Measurements from ENCODE around the gene ATF6.

DNA sequence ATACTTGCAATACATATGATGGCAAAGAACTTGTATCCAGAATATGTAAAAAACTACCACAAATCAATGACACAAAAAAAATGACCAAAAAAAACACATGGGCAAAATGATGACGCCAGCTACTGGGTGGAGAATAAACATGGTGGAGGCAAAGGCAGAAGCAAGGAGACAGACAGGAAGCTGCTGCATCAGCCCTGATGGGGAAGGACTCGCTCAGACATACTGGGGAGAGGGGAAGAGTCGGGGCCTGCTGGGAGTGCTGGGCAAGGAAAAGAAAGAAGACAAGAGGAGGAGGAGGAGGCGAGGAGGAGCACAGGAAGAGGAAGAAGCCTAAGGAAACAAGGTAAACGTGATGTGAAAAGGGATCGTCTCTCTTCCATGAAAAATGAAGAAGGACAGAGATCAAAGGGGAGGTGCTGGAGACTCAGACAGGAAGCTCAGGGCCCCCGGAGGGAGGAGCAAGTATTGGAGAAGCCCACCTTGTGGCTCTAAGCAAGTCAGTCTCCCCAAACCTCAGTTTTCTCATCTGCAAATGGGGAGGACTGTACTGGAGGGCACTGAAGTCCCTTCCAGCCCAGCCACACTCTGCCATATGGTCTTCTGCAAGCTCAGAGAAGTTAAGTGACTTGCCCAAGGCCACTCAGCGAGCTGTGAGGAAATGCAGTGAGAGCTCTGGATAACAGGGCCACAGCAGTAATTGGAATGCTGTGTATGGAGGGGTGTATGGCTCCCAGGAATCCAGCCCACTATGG lies 233.4 kb downstream of the ATF6 start:
- TF ChIP-seq, protein P1, sequence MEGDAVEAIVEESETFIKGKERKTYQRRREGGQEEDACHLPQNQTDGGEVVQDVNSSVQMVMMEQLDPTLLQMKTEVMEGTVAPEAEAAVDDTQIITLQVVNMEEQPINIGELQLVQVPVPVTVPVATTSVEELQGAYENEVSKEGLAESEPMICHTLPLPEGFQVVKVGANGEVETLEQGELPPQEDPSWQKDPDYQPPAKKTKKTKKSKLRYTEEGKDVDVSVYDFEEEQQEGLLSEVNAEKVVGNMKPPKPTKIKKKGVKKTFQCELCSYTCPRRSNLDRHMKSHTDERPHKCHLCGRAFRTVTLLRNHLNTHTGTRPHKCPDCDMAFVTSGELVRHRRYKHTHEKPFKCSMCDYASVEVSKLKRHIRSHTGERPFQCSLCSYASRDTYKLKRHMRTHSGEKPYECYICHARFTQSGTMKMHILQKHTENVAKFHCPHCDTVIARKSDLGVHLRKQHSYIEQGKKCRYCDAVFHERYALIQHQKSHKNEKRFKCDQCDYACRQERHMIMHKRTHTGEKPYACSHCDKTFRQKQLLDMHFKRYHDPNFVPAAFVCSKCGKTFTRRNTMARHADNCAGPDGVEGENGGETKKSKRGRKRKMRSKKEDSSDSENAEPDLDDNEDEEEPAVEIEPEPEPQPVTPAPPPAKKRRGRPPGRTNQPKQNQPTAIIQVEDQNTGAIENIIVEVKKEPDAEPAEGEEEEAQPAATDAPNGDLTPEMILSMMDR (IDR thresholded peaks at IDR 0.05) = no peak
- TF ChIP-seq POLR2AphosphoS5 (IDR thresholded peaks at IDR 0.05; ENCODE audit: low read depth, low read length) (no peak), SIN3A (IDR thresholded peaks at IDR 0.05; ENCODE audit: borderline replicate concordance, insufficient read depth, low read depth, low read length) (no peak), TCF7L2 (IDR thresholded peaks at IDR 0.05; ENCODE audit: low read depth, low read length) (no peak)
- TF ChIP-seq, protein P2, sequence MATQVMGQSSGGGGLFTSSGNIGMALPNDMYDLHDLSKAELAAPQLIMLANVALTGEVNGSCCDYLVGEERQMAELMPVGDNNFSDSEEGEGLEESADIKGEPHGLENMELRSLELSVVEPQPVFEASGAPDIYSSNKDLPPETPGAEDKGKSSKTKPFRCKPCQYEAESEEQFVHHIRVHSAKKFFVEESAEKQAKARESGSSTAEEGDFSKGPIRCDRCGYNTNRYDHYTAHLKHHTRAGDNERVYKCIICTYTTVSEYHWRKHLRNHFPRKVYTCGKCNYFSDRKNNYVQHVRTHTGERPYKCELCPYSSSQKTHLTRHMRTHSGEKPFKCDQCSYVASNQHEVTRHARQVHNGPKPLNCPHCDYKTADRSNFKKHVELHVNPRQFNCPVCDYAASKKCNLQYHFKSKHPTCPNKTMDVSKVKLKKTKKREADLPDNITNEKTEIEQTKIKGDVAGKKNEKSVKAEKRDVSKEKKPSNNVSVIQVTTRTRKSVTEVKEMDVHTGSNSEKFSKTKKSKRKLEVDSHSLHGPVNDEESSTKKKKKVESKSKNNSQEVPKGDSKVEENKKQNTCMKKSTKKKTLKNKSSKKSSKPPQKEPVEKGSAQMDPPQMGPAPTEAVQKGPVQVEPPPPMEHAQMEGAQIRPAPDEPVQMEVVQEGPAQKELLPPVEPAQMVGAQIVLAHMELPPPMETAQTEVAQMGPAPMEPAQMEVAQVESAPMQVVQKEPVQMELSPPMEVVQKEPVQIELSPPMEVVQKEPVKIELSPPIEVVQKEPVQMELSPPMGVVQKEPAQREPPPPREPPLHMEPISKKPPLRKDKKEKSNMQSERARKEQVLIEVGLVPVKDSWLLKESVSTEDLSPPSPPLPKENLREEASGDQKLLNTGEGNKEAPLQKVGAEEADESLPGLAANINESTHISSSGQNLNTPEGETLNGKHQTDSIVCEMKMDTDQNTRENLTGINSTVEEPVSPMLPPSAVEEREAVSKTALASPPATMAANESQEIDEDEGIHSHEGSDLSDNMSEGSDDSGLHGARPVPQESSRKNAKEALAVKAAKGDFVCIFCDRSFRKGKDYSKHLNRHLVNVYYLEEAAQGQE (IDR thresholded peaks at IDR 0.05; ENCODE audit: insufficient read depth in 1 of 2, low read depth in 2 of 2, low read length in 1 of 2) = no peak

All from Panc1 (cell line).